Type B pancreatic cell (in vitro differentiated cells): Measurements from ENCODE around the gene SLC38A1. TPM values are rescaled to one million over a fixed set of nuclear protein-coding genes. Genes with fewer than 3 reads are reported as not detected.
"Not testable (repeated sequence)": the region's sequence is repeated elsewhere in the genome, so short reads cannot be mapped to it uniquely, and the experiment has no call there.

ENCODE experiments used
- DNase-seq: peaks from one replicate; pipeline ENCODE4 v3.0.0; 2021; ENCODE audit warnings: mixed read lengths; ENCODE audit not compliant: unreplicated experiment; ENCODE audit errors: extremely low spot score
- H3K27ac Mint-ChIP-seq: 2 replicates; pipeline ENCODE4 v1.8.0; 2021; ENCODE audit warnings: mild to moderate bottlenecking, mixed read lengths
- H3K27me3 Mint-ChIP-seq: 2 replicates; pipeline ENCODE4 v1.8.0; 2021; ENCODE audit warnings: mixed read lengths
- H3K36me3 Mint-ChIP-seq: 2 replicates; pipeline ENCODE4 v1.8.0; 2021; ENCODE audit warnings: mixed read lengths
- H3K4me1 Mint-ChIP-seq: one replicate; pipeline ENCODE4 v1.8.0; 2021; ENCODE audit warnings: mixed read lengths; ENCODE audit not compliant: unreplicated experiment
- H3K4me3 Mint-ChIP-seq: 2 replicates; pipeline ENCODE4 v1.8.0; 2021; ENCODE audit warnings: mild to moderate bottlenecking, mixed read lengths
- H3K9me3 Mint-ChIP-seq: 2 replicates; pipeline ENCODE4 v1.8.0; 2021; ENCODE audit warnings: mixed read lengths
- CTCF ChIP-seq: fragments of 200-600 bp; sonication (generic); conservative IDR thresholded peaks from 2 replicates; pipeline ENCODE4 v1.5.0; 2021; ENCODE audit warnings: antibody characterized with exemption, mild to moderate bottlenecking
- total RNA-seq: library from RNA; stranded (reverse); gene quantifications from 2 replicates; pipeline ENCODE4 v1.2.1, GENCODE V29; 2021; ENCODE audit warnings: low replicate concordance

Gene SLC38A1
- total RNA-seq, 1 donor from 2014 or later = 99.8 TPM

GRCh38 chr12:46205294-46205693 lies 63.5 kb downstream of the SLC38A1 start:
- H3K27me3 Mint-ChIP-seq = no peaks in the 10 kb centered on the region
- H3K36me3 Mint-ChIP-seq = peaks cover 48% of the 10 kb centered on the region

GRCh38 chr12:46201284-46201789 lies 67.5 kb downstream of the SLC38A1 start:
- no peak for DNase-seq
- Mint-ChIP-seq H3K36me3 (peaks cover 66% of the 10 kb centered on the region), H3K4me1 (peaks cover 6% of the 10 kb centered on the region), H3K4me3 (no peak overlapping the region), H3K9me3 (no peaks in the 10 kb centered on the region), H3K27me3 (no peaks in the 10 kb centered on the region), H3K27ac (no peak overlapping the region)
- TF ChIP-seq CTCF = no peak

More at GRCh38 chr12:46205294-46205693, 63.5 kb downstream of the SLC38A1 start:
- Mint-ChIP-seq H3K4me3 (no peak overlapping the region), H3K4me1 (peaks cover 9% of the 10 kb centered on the region), H3K27ac (no peak overlapping the region), H3K9me3 (no peaks in the 10 kb centered on the region)
- no peak for DNase-seq
- TF ChIP-seq CTCF = no peak

- Mint-ChIP-seq H3K9me3 (no peaks in the 10 kb centered on the region), H3K36me3 (peaks cover 69% of the 10 kb centered on the region), H3K4me3 (no peak overlapping the region), H3K27ac (no peak overlapping the region), H3K27me3 (no peaks in the 10 kb centered on the region), H3K4me1 (peaks cover 6% of the 10 kb centered on the region)
- no peak for TF ChIP-seq CTCF
- no peak for DNase-seq
Measured at GRCh38 chr12:46200551-46200950, 68.3 kb downstream of the SLC38A1 start.

- no peak for TF ChIP-seq CTCF
- H3K4me1 Mint-ChIP-seq = peaks cover 6% of the 10 kb centered on the region
- no peak for DNase-seq
- H3K9me3 Mint-ChIP-seq = peaks cover 4% of the 10 kb centered on the region
- H3K27me3 Mint-ChIP-seq = no peaks in the 10 kb centered on the region
- H3K4me3 Mint-ChIP-seq = no peak overlapping the region
- H3K36me3 Mint-ChIP-seq = peaks cover 72% of the 10 kb centered on the region
- H3K27ac Mint-ChIP-seq = no peak overlapping the region
Measured at GRCh38 chr12:46198913-46199312, 69.9 kb downstream of the SLC38A1 start.

- no peak for TF ChIP-seq CTCF
- H3K36me3 Mint-ChIP-seq = peaks cover 73% of the 10 kb centered on the region
- H3K27me3 Mint-ChIP-seq = no peaks in the 10 kb centered on the region
- no peak for DNase-seq
- H3K4me3 Mint-ChIP-seq = no peak overlapping the region
- H3K4me1 Mint-ChIP-seq = peaks cover 6% of the 10 kb centered on the region
- H3K27ac Mint-ChIP-seq = peak overlapping the region; percentile 2
- H3K9me3 Mint-ChIP-seq = peaks cover 8% of the 10 kb centered on the region
Measured at GRCh38 chr12:46197883-46198282, 71.0 kb downstream of the SLC38A1 start.

- H3K27me3 Mint-ChIP-seq, H3K4me3 Mint-ChIP-seq, H3K4me1 Mint-ChIP-seq, DNase-seq: not testable (repeated sequence)
- Mint-ChIP-seq H3K9me3 (peaks cover 15% of the 10 kb centered on the region), H3K36me3 (peaks cover 77% of the 10 kb centered on the region), H3K27ac (peak overlapping the region; percentile 43)
Measured at GRCh38 chr12:46190533-46190932, 78.3 kb downstream of the SLC38A1 start.
